Choroid plexus epithelial cell (primary cell): Measurements from ENCODE around the gene FAM13A.
"Not testable (repeated sequence)": the region's sequence is repeated elsewhere in the genome, so short reads cannot be mapped to it uniquely, and the experiment has no call there.

Experiments
- DNase-seq: peaks from one replicate; pipeline ENCODE4 v3.0.0-alpha.2; 2010; ENCODE audit warnings: low read depth
- H3K4me3 ChIP-seq: 2 replicates; pipeline ENCODE4 v1.5.1; 2011; ENCODE audit warnings: low read depth, mild to moderate bottlenecking, control low read depth, low read length, moderate library complexity
- CTCF ChIP-seq: conservative IDR thresholded peaks from 2 replicates; pipeline ENCODE4 v1.5.1; 2011; ENCODE audit warnings: low read depth, mild to moderate bottlenecking, control low read depth, inconsistent platforms, low read length, moderate library complexity

The FAM13A gene

DNA sequence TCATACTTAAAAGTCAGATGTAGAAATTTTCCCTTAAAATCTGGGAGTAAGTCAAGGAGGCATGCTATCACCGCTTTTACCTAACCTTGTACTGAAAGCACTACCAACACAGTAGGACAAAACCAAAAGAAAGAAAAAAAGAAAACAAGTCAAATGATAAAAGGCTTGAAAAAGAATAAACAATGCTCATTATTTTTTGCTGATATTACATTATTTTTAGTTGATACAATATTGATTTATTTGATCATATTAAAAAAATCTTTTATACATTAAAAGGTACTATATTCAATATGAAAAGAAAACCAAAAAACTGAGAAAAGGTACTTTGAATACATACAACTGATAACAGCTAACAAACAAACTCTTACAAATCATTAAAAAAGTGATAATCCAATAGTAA is 164.3 kb downstream of the FAM13A start:
- no peak overlapping the region for H3K4me3 ChIP-seq
- TF ChIP-seq CTCF: no peak
- DNase-seq: no peak

DNA sequence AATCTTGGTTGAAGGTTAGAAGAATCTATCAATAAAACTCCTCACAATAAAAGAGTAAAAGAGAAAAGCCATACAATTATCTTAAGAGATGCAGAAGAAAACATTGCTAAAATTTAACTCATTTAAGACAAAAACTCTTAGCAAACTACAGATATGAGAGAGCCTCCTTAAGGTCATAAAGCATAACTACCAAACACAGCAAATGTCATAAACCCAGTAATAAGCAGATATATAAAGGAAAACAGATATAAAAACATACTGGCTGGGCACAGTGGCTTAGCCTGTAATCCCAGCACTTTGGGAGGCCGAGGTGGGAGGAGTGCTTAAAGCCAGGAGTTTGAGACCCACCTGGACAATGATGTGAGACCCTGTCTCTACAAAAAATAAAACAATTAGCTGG is 165.3 kb downstream of the FAM13A start:
- H3K4me3 ChIP-seq: no peak overlapping the region
- TF ChIP-seq CTCF: no peak
- peak; percentile 12 for DNase-seq

DNA sequence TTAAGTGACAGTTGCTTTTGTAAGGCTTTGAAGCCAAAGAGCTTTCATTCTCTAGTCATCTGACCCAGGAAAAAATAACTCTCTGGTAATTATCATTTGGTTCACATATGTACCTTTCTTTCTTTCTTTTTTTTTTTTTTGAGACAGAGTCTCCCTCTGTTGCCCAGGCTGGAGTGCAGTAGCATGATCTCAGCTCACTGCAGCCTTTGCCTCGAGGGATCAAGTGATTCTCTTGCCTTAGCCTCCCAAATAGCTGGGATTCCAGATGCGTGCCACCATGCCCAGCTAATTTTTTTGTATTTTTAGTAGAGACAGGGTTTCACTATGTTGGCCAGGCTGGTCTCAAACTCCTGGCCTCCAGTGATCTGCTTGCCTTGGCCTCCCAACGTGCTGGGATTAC is 169.6 kb downstream of the FAM13A start:
- not testable (repeated sequence) for H3K4me3 ChIP-seq, DNase-seq

- DNase-seq: no peak
- H3K4me3 ChIP-seq: no peak overlapping the region
- TF ChIP-seq CTCF: no peak
Measured at GRCh38 chr4:88881227-88881569, 175.8 kb downstream of the FAM13A start.

GRCh38 chr4:88880501-88881226 is 176.3 kb downstream of the FAM13A start:
- TF ChIP-seq CTCF: no peak
- DNase-seq: no peak
- H3K4me3 ChIP-seq: no peak overlapping the region

DNA sequence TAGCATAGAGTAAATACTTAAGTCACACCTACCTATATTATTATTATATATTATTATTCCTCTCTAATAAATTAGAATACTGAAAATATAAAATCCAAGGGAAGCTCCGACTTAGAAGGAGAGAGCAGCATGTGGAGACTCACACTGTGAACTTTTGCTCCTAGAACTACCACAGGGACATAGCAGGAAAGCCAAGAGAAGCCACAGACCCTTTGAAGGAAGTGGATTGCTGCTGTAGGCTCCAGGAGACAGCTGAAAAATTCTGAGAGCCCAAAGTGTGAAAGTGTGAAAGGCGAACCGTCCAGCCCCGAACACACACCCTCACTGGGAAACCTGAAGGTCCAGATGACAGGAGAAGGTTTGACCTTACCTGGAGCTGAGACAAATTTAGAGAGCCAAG is 177.0 kb downstream of the FAM13A start:
- H3K4me3 ChIP-seq: no peak overlapping the region
- TF ChIP-seq CTCF: no peak
- peak; percentile 77 for DNase-seq

DNA sequence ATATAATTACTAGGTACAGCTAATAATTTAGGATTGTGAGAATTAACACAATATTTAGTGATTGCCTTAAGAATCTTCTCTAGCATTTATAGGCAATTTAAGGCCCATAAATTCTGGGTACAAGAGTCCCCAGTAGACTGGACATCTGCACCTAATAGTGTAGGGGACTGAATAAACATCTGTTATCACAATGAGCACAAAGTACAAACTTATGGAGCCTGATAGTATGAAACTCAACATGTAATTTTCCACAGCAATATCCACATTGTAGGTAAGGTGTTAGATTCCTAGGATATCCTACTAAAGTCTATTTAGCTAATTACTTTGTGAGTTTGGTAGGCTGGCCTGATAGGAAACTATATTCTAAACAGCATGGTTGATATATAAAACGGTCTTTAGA is 178.3 kb downstream of the FAM13A start:
- TF ChIP-seq CTCF: no peak
- DNase-seq: no peak
- H3K4me3 ChIP-seq: no peak overlapping the region
